K562 (cell line): Measurements from ENCODE around the gene MAP3K13. TPM values are rescaled to one million over a fixed set of nuclear protein-coding genes. Genes with fewer than 3 reads are reported as not detected.

Source experiments
- ARID4B ChIP-seq: sonication (generic); formaldehyde crosslinking; IDR thresholded peaks from 2 replicates; pipeline ENCODE4 v1.8.0; 2022; ENCODE audit warnings: mild to moderate bottlenecking, missing genetic modification reagents
- ELF1 ChIP-seq: fragments of 200-800 bp; sonication (Bioruptor generic); IDR thresholded peaks from 2 replicates; pipeline ENCODE4 v1.6.1; 2016; ENCODE audit warnings: missing genetic modification characterization, missing compliant biosample characterization
- ELF2 ChIP-seq: fragments of 250-450 bp; sonication (Bioruptor Pico); IDR thresholded peaks from 2 replicates; pipeline ENCODE4 v1.5.0; 2021; ENCODE audit warnings: mild to moderate bottlenecking
- EP400 ChIP-seq: fragments of 450-650 bp; IDR thresholded peaks from 2 replicates; pipeline ENCODE4 v1.6.1; 2017; ENCODE audit warnings: antibody characterized with exemption, mild to moderate bottlenecking, moderate library complexity
- HDAC2 ChIP-seq: fragments of 450-650 bp; IDR thresholded peaks from 2 replicates; pipeline ENCODE4 v1.6.1; 2016; ENCODE audit warnings: mild to moderate bottlenecking
- HNRNPUL1 ChIP-seq: fragments of 200-400 bp; formaldehyde crosslinking; IDR thresholded peaks from 2 replicates; pipeline ENCODE4 v1.6.1; 2017; ENCODE audit warnings: low read length
- NFIC ChIP-seq: fragments of 450-650 bp; IDR thresholded peaks from 2 replicates; pipeline ENCODE4 v1.6.1; 2017; ENCODE audit warnings: mild to moderate bottlenecking, inconsistent platforms
- NKRF ChIP-seq: fragments of 450-650 bp; IDR thresholded peaks from 2 replicates; pipeline ENCODE4 v1.6.1; 2016; ENCODE audit warnings: borderline replicate concordance
- POLR2AphosphoS2 ChIP-seq: IDR thresholded peaks from 2 replicates; pipeline ENCODE4 v1.6.1; 2012; ENCODE audit warnings: low read length, improper control_type of control experiment
- SMC3 ChIP-seq: conservative IDR thresholded peaks from 2 replicates; pipeline ENCODE4 v1.6.1; 2011; ENCODE audit warnings: low read depth, low read length, improper control_type of control experiment; ENCODE audit not compliant: insufficient read depth
- ZBTB2 ChIP-seq: fragments of 450-650 bp; IDR thresholded peaks from 2 replicates; pipeline ENCODE4 v1.6.1; 2016; ENCODE audit warnings: antibody characterized with exemption
- ZBTB8A ChIP-seq: fragments of 450-650 bp; IDR thresholded peaks from 2 replicates; pipeline ENCODE4 v1.6.1; 2018; ENCODE audit warnings: mild to moderate bottlenecking, moderate library complexity; ENCODE audit not compliant: partially characterized antibody
- ZNF121 ChIP-seq: sonication (generic); formaldehyde crosslinking; conservative IDR thresholded peaks from 2 replicates; pipeline ENCODE4 v1.8.0; 2022; ENCODE audit warnings: missing genetic modification reagents
- ZNF3 ChIP-seq: fragments of 250-450 bp; sonication (Bioruptor Pico); IDR thresholded peaks from 2 replicates; pipeline ENCODE4 v1.5.0; 2021; ENCODE audit warnings: mild to moderate bottlenecking, moderate library complexity
- ZNF395 ChIP-seq: fragments of 200-800 bp; sonication (Bioruptor generic); IDR thresholded peaks from 2 replicates; pipeline ENCODE4 v1.6.1; 2017; ENCODE audit warnings: missing genetic modification characterization, missing compliant biosample characterization
- ZNF511 ChIP-seq: sonication (generic); formaldehyde crosslinking; IDR thresholded peaks from 2 replicates; pipeline ENCODE4 v1.8.0; 2022; ENCODE audit warnings: mild to moderate bottlenecking, missing genetic modification reagents
- ZNF696 ChIP-seq: fragments of 250-450 bp; sonication (Bioruptor Pico); conservative IDR thresholded peaks from 2 replicates; pipeline ENCODE4 v1.4.0; 2020; ENCODE audit warnings: mild to moderate bottlenecking, moderate library complexity
- polyA plus RNA-seq, 8 experiments: library from polyadenylated mRNA; depleted of rRNA in 4 of 8; stranded (reverse) in 5 of 8; unstranded in 3 of 8; fragments of >200 nt; fragmentation: Nextera tagmentation in 2 of 8; fragmentation: Illumina TruSeq in 1 of 8; extraction: Ambion mirVana in 2 of 8; extraction: Trizol in 1 of 8; gene quantifications; 2 replicates each; pipeline versions ENCODE4 v1.2.1 to v1.2.3, GENCODE V29; 2011 to 2014; ENCODE audit warnings: inconsistent platforms in 1 of 8, missing spikeins in 1 of 8
- total RNA-seq, 7 experiments: library from RNA; depleted of rRNA in 6 of 7; stranded (reverse); fragments of >200 nt in 6 of 7; fragmentation: Illumina TruSeq in 2 of 7; extraction: Trizol in 2 of 7; gene quantifications; 2 replicates each; pipeline versions ENCODE4 v1.2.1 to v1.2.3, GENCODE V29; 2011 to 2021; ENCODE audit warnings: low replicate concordance in 1 of 7

Gene MAP3K13
- total and polyA plus RNA-seq, 9 of the 15 experiments (the other 6 are each of a cell fraction or from before 2014, with no cell fraction given) = 0.04 to 0.32 (median 0.15) TPM; not detected in 2

- TF ChIP-seq NFIC (peak; percentile 72), ZNF696 (no peak), ARID4B (CRISPR knock-in tag) (peak; percentile 89; the same call in 1 of the 2 replicates), POLR2AphosphoS2 (no peak), SMC3 (no peak), ZNF511 (CRISPR knock-in tag) (no peak; the same call in none of the 2 replicates), ELF1 (tag) (peak; percentile 54; the same call in 1 of the 2 replicates), ZNF3 (CRISPR knock-in tag) (no peak), ZBTB8A (no peak), EP400 (peak; percentile 87), ZNF121 (no peak; the same call in 1 of the 2 replicates), ZNF395 (CRISPR knock-in tag) (peak; percentile 75), ZBTB2 (peak; percentile 73), HDAC2 (no peak), NKRF (peak; percentile 52; the same call in 1 of the 2 replicates), ELF2 (CRISPR knock-in tag) (peak; percentile 71), HNRNPUL1 (no peak)
Measured at GRCh38 chr3:185498503-185499396, 135.8 kb downstream of the MAP3K13 start, which contains the start of gene TMEM41A (continued).
